ENCODE measurements around the gene GLI3.

DNA sequence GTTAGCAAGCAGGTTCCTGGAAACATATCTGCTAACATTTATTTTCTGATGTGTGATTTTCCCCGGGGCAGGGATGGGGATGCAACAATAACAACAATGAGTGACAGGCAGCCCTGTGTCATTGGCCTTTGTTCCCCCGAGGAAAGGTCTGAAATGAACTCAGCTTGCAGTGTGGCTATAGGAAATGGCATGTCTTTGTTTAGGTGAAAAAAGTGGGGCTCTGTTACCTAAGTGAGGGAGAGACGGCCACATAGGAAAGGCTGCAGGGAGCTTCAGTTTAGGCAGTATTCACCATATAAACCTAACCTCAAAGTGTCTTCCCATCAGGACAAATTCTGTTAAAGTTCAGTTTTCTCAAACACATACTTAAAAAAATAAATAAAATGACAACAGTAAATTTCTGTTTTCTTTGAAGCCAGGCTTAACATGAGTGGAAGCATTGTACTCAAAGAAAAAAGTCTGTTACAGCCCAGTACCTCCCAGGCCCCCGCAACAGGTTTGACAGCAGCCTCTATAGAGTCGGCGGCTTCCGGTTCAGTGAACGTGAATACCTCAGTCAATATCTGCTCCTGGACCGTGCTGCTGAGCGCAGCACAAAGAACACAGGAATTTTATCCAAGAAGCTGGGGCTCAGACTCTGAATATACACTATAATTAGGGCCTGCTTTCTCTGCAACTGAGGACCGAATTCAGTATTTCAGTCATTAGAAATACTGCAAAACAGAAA, 168.3 kb downstream of the GLI3 start:
- TF ChIP-seq, protein P1, sequence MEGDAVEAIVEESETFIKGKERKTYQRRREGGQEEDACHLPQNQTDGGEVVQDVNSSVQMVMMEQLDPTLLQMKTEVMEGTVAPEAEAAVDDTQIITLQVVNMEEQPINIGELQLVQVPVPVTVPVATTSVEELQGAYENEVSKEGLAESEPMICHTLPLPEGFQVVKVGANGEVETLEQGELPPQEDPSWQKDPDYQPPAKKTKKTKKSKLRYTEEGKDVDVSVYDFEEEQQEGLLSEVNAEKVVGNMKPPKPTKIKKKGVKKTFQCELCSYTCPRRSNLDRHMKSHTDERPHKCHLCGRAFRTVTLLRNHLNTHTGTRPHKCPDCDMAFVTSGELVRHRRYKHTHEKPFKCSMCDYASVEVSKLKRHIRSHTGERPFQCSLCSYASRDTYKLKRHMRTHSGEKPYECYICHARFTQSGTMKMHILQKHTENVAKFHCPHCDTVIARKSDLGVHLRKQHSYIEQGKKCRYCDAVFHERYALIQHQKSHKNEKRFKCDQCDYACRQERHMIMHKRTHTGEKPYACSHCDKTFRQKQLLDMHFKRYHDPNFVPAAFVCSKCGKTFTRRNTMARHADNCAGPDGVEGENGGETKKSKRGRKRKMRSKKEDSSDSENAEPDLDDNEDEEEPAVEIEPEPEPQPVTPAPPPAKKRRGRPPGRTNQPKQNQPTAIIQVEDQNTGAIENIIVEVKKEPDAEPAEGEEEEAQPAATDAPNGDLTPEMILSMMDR (IDR thresholded peaks at IDR 0.05), result no peak
- TF ChIP-seq EP300 (IDR thresholded peaks at IDR 0.05), result no peak

Measured in stomach (tissue), 4 donors.